SIG-M5 treated with dmso at 0.1 percent for 504 hours (cell line): Measurements from ENCODE around the gene VIM.

Source experiments
- DNase-seq: peaks from one replicate; lab custom pipeline; 2025; ENCODE audit not compliant: unreplicated experiment; lab: John Stamatoyannopoulos, UW

The VIM gene

DNA sequence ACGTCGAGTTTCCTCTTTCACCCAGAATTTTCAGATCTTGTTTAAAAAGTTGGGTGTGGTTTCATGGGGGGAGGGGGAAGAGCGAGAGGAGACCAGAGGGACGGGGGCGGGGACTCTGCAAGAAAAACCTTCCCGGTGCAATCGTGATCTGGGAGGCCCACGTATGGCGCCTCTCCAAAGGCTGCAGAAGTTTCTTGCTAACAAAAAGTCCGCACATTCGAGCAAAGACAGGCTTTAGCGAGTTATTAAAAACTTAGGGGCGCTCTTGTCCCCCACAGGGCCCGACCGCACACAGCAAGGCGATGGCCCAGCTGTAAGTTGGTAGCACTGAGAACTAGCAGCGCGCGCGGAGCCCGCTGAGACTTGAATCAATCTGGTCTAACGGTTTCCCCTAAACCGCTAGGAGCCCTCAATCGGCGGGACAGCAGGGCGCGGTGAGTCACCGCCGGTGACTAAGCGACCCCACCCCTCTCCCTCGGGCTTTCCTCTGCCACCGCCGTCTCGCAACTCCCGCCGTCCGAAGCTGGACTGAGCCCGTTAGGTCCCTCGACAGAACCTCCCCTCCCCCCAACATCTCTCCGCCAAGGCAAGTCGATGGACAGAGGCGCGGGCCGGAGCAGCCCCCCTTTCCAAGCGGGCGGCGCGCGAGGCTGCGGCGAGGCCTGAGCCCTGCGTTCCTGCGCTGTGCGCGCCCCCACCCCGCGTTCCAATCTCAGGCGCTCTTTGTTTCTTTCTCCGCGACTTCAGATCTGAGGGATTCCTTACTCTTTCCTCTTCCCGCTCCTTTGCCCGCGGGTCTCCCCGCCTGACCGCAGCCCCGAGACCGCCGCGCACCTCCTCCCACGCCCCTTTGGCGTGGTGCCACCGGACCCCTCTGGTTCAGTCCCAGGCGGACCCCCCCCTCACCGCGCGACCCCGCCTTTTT is at the start of gene VIM:
Gene VIM (plus strand): TSS at position 151 of the 925 bp plus-strand sequence. CDS start 1,182 bp downstream, outside the sequence.
- peak; percentile 88 for DNase-seq

GRCh38 chr10:17179002-17179401 is 49.0 kb upstream of the VIM start:
- DNase-seq, result peak; percentile 30

GRCh38 chr10:17181110-17181509 is 46.9 kb upstream of the VIM start:
- no peak for DNase-seq

- peak; percentile 8 for DNase-seq
Observed at GRCh38 chr10:17181751-17182150, 46.3 kb upstream of the VIM start.

- no peak for DNase-seq
Observed at GRCh38 chr10:17183110-17183509, 44.9 kb upstream of the VIM start.

DNA sequence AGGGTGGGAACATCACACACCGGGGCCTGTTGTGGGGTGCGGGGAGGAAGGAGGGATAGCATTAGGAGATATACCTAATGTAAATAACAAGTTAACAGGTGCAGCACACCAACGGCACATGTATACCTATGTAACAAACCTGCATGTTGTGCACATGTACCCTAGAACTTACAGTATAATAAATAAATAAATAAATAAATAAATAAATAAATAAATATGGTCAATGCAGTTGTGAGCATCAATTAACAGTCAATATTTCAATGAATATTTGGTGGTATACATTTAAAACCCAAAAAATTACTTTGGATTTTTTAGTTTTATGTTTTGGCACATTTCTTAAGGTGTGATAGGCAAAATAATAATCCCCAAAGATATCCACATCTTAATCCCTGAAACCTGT is 42.2 kb upstream of the VIM start:
- no peak for DNase-seq

- no peak for DNase-seq
Observed at GRCh38 chr10:17188644-17189172, 39.3 kb upstream of the VIM start.

GRCh38 chr10:17190602-17191001 is 37.4 kb upstream of the VIM start:
- DNase-seq, result no peak

DNA sequence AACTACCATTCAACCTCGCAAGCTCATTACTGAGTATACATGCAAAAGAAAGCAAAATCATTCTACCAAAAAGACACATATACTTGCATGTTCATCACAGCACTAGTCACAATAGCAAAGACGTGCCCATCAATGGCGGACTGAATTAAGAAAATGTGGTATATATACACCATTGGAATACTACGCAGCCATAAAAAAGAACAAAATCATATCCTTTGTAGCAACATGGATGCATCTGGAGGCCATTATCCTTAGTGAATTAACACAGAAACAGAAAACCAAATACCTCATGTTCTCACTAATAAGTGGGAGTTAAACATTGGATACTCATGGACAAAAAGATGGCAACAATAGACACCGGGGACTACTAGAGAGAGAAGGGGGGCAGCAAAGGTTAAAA is 33.0 kb upstream of the VIM start:
- no peak for DNase-seq

DNA sequence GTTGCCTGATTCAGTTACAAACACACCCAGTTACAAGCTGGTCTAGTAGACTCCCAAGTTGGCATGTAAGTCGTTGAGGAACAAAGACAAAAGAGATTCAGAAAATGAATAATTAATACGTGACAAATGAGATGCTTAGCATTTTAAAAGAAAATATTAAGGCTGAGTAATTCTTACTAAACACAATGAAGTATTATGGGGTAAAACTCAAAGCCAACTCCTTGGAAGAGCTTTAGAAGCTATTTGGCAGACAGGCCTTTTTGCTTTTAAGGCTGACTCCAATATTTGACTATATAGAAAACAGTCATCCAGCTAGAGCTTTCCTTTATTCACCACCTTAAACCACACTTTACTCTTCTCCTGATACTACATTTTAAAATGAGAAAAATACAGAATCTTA is 32.0 kb upstream of the VIM start:
- no peak for DNase-seq

GRCh38 chr10:17196573-17196972 is 31.5 kb upstream of the VIM start:
- no peak for DNase-seq

GRCh38 chr10:17199351-17199804 is 28.7 kb upstream of the VIM start:
- no peak for DNase-seq

- DNase-seq, result peak; percentile 55
Observed at GRCh38 chr10:17200001-17200911, 27.8 kb upstream of the VIM start.

GRCh38 chr10:17200912-17201793 is 26.9 kb upstream of the VIM start, which contains the start of gene TRDMT1:
Gene TRDMT1 (minus strand): TSS chr10:17201672. CDS start chr10:17201634, 38 bp downstream.
- peak; percentile 69 for DNase-seq

DNA sequence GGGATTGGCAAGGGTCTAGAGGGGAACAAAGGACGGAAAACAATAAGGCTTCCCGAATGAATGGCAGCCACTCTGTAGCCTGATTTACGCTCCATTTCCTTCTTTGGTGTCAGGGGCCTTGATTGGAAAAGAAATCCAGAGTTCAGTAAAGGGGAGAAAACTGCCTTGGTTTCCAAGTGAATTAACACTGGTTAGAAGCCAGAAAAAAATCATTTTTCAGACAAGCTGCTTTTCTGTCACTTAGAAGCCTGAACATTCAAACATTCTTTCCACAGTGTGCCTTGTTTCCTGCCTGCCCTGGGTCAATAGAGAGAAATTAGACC is 26.3 kb upstream of the VIM start:
- no peak for DNase-seq

DNA sequence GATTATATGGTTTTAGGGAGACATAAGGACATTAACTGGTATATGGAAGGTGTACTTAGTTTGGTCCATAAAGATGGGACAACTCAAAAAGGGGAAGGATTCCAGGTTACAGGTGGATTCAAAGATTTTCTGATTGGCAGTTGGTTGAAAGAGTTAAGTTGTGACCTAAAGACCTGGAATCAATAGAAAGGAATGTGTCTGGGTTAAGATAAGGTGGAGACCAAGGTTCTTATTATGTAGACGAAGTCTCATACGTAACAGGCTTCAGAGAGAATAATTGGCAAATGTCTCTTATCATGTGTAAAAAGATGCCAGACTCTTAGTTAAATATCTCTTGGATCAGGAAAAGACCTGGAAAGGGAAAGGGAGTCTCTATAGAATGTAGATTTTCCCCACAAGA is 25.5 kb upstream of the VIM start:
- no peak for DNase-seq

- DNase-seq, result no peak
Observed at GRCh38 chr10:17202999-17203398, 25.0 kb upstream of the VIM start.

- DNase-seq, result no peak
Observed at GRCh38 chr10:17203416-17203815, 24.6 kb upstream of the VIM start.

GRCh38 chr10:17206210-17206709 is 21.8 kb upstream of the VIM start:
- no peak for DNase-seq

DNA sequence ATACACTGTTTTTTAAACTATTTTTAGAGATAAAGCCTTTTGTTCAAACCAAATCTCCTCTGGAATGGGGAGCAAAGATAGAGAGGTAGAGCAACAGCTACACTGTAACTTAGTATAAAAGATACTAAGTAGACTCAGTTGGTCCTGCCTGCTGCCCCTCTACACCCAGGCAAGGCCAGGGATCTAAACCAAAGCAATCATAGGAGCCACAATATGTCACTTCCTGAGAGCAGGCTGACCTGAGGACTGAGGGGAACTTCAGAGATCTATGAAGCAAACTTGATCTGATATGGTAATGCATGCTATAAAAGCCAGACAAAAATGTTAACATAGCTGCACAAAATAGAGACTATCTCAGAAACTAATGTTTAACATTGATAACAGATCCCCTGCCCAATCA is 19.6 kb upstream of the VIM start:
- DNase-seq, result no peak
